ENCODE results near the gene PRUNE2.

DNA sequence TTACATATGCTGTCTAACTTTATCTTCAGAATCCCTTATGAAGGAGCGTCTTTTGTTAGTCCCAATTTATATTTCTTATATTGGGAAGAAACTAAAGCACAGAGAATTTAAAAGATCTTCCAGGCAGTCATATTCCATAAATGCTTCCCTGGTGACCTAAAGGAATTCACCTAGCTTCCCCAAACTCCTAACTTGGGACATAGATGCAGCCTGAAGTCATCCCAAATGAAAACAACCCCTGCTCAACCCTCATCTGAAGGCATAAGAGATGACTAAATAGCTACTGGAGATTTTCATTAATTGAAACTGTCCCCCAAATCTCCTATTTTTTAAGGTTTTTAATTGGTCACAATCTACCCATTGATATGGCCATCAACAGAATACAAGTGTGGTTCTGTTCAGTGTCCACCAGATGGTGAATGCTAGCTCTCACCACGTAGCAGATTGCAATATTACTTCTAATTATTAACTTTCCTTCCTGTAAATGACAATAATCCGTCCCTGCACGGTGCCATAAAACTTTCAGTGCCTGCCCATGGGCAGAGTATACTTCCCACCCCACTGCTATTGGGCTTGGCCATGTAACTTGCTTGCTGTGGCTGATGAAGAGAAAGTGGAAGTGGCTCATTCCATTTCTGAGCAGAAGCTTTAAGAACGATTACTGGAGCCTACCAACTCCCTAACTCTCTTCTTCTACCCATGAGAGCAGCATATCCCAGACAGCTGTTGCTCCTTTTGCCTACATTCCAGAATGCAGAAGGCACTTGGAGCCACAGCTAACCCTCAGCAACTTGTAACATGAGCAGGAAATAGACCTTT is 18.7 kb downstream of the PRUNE2 start:
- no peak for TF ChIP-seq EZH2 (IDR thresholded peaks at IDR 0.05)
- TF ChIP-seq POLR2AphosphoS5 (IDR thresholded peaks at IDR 0.05; ENCODE audit: borderline replicate concordance, low read depth, low read length) = no peak
